Stomach smooth muscle (tissue), 2 donors: ENCODE data around the gene HNRNPM.
A peak's percentile ranks its signal among the peaks of the same experiment; 100 is the strongest.

Experiments
- H3K27ac ChIP-seq: one replicate; pipeline ENCODE4 v1.7.0; 2013; ENCODE audit warnings: mild to moderate bottlenecking, low read length, inconsistent platforms
- H3K27me3 ChIP-seq, 2 donors: one replicate each; pipeline ENCODE4 v1.7.0; 2013; ENCODE audit warnings: low read length in 2 of 2; ENCODE audit not compliant: insufficient read depth in 2 of 2, control insufficient read depth in 1 of 2
- H3K36me3 ChIP-seq, 2 donors: one replicate each; pipeline ENCODE4 v1.7.0; 2013; ENCODE audit warnings: low read length in 2 of 2; ENCODE audit not compliant: control insufficient read depth in 2 of 2, insufficient read depth in 2 of 2
- H3K4me1 ChIP-seq: one replicate; pipeline ENCODE4 v1.7.0; 2013; ENCODE audit warnings: low read length; ENCODE audit not compliant: control insufficient read depth, insufficient read depth
- H3K4me3 ChIP-seq, 2 donors: one replicate each; pipeline ENCODE4 v1.7.0; 2013; ENCODE audit warnings: low read length in 2 of 2
- H3K9ac ChIP-seq, 2 donors: one replicate each; pipeline ENCODE4 v1.7.0; 2013; ENCODE audit warnings: low read length in 2 of 2, mild to moderate bottlenecking in 1 of 2
- H3K9me3 ChIP-seq, 2 donors: one replicate each; pipeline ENCODE4 v1.7.0; 2013; ENCODE audit warnings: low read length in 2 of 2; ENCODE audit not compliant: control insufficient read depth in 2 of 2
- donor health status: healthy.
- donor health status: Pancreatic carcinoma.

Gene HNRNPM

DNA sequence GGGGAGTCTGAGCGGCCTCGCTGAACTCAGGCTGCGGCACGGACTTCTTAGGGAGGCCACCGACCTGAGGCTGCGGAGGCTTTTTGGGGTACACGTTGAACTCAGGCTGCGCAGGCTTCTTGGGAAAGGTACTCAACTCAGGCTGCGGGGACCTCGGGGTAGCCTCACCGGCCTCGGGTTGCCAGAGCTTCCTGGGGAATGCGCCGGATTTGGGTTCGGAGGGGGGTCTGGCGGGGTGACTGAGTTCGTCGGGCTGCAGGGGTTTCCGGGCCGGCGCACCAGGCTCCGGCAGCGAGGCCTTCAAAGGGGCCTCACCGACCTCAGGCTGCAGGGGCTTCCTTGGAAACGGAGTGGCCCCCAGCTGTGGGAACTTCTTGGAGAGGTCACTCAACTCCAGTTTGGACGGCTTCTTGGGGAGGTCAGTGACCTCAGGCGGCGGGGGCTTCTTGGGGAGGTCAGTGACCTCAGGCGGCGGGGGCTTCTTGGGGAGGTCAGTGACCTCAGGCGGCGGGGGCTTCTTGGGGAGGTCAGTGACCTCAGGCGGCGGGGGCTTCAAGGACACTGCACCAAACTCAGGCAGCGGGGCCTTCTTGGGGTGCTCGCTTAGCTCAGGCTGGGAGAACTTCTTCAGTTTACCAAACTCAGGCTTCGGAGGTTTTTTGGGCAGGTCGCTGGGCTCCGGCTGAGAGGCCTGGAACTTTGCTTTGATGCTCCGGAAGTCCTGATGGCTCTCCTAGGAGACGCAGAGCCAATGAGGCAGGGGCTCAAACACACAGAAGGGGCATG lies 54.5 kb downstream of the HNRNPM start:
- Histone ChIP-seq H3K36me3 (no peaks in the 10 kb centered on the region), H3K4me3 (no peak overlapping the region), H3K4me1 (no peaks in the 10 kb centered on the region), H3K9me3 (no peaks in the 10 kb centered on the region), H3K27me3 (no peaks in the 10 kb centered on the region), H3K27ac (no peak overlapping the region), H3K9ac (no peak overlapping the region)

DNA sequence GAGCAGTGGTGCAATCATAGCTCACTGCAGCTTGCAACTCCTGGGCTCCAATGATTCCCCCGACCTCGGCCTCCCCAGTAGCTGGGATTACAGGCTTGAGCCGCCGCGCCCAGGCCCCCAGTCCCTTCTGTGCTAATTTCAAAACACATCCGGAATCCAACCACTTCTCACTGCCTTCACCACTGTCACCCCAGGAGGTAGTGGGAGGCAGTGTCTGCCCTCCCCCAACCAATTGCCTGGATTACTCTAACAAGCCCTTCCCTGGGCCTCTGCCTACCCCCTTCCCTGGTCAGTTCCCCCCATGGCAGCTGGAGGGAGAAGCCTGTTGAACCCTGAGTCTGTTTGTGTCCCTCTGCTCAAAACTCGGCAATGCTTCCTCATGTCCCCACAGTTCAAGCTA lies 55.4 kb downstream of the HNRNPM start:
- Histone ChIP-seq H3K27me3 (no peaks in the 10 kb centered on the region), H3K9me3 (no peaks in the 10 kb centered on the region), H3K4me3 (no peak overlapping the region), H3K36me3 (no peaks in the 10 kb centered on the region), H3K27ac (no peak overlapping the region), H3K4me1 (no peaks in the 10 kb centered on the region), H3K9ac (no peak overlapping the region)

DNA sequence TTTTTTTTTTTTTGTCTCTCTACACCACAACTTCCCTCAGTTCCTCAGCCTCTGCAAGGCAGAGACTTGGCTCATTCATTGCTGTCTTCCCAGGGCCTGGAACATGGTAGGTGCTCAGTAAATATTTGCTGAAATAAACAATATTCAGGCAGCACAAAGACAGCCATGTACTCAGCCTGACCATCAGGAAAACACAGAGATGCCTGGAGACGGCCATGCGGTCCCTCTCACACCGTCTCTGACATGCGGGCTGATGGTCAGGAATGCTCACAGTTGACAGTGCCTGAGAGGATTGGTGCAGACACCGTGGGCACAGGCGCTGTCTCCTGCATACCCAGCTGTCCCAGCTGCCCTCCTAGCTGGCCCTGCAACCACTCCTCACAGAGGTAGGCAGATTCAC lies 56.7 kb downstream of the HNRNPM start:
- H3K9ac ChIP-seq = no peak overlapping the region
- no peak overlapping the region for H3K27ac ChIP-seq
- no peak overlapping the region for H3K4me3 ChIP-seq
- no peaks in the 10 kb centered on the region for H3K27me3 ChIP-seq
- H3K9me3 ChIP-seq = no peaks in the 10 kb centered on the region
- H3K36me3 ChIP-seq = no peaks in the 10 kb centered on the region
- peaks cover 12% of the 10 kb centered on the region for H3K4me1 ChIP-seq

DNA sequence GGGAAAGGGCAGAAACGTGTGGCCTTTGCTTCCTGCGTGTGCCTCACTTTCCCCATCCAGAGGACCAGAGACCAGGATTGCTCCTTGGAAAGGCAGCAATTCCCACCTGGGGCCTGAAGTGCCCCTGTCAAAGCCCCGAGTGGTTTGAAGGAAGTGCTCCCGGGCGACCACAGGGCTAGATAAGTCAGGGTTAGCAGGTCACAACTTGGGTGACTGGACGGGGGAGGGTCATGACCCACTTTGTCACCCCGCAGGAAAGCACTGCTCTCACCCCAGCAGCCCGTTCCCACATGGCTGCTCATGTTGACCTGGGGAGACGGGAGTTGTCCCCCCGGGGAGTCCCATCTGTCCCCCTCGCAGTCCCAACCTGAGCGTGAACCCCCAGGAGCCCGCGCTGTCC lies 57.2 kb downstream of the HNRNPM start:
- Histone ChIP-seq H3K9ac (no peak overlapping the region), H3K4me3 (no peak overlapping the region), H3K4me1 (peaks cover 14% of the 10 kb centered on the region), H3K36me3 (no peaks in the 10 kb centered on the region), H3K27ac (no peak overlapping the region), H3K9me3 (no peaks in the 10 kb centered on the region), H3K27me3 (no peaks in the 10 kb centered on the region)

DNA sequence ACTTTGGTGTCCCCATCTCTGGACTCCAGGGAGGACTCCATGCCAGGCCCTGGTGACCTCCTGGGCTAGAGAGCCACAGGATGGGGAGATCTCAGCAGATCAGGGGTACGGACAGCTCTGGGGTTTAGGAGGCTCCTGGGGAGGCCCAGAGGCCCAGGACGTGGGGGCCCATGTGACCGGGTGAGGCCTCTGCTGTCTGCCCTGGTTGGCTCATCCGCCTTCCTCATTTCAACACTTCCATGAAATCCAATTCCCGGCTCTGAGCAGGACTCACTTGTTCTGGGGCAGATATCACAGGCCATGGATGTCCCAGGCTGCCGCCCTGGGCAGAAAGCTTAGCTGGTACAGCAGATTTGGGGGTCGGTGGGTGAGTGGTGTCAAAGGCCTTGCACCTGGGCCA lies 58.7 kb downstream of the HNRNPM start:
- Histone ChIP-seq H3K9me3 (no peaks in the 10 kb centered on the region), H3K36me3 (no peaks in the 10 kb centered on the region), H3K9ac (no peak overlapping the region), H3K27ac (no peak overlapping the region), H3K27me3 (no peaks in the 10 kb centered on the region), H3K4me3 (no peak overlapping the region), H3K4me1 (peaks cover 14% of the 10 kb centered on the region)

DNA sequence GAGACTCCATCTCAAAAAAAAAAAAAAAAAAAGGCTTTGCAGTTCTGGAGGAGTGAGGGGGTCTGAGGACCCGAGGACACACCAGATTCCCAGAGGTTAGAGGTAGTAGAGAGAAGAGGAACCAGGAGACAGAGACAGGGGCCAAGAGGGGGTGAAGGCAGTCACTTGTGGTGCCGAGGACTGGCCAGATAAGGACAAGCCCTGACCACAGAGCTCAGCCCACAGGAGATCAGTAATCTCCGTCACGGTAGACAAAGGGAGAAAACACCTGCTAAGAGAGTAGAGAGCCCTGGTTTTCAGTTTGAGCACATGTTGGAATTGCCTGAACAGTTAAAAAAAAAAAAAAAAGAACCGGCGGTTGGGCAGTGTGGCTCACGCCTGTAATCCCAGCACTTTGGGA lies 59.4 kb downstream of the HNRNPM start:
- H3K4me1 ChIP-seq = peaks cover 14% of the 10 kb centered on the region
- no peaks in the 10 kb centered on the region for H3K36me3 ChIP-seq
- no peak overlapping the region for H3K9ac ChIP-seq
- no peak overlapping the region for H3K4me3 ChIP-seq
- no peaks in the 10 kb centered on the region for H3K27me3 ChIP-seq
- H3K27ac ChIP-seq = no peak overlapping the region
- H3K9me3 ChIP-seq = no peaks in the 10 kb centered on the region

DNA sequence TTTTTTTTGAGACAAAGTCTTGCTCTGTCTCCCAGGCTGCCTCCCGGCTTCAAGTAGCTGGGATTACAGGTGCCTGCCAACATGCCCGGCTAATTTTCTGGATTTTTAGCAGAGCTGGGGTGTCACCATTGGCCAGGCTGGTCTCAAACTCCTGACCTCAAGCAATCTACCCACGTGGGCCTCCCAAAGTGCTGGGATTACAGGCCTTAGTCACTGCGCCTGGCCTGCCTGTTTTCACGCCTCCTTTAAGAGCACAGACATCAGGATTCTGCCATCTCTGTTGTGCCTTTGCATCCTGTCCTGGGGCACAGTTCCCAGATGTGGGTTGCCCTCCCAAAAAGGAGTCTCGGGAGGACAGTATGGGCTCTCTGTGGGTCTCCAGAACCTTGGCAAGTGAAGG lies 60.1 kb downstream of the HNRNPM start:
- H3K4me3 ChIP-seq = no peak overlapping the region
- H3K36me3 ChIP-seq = no peaks in the 10 kb centered on the region
- no peak overlapping the region for H3K9ac ChIP-seq
- no peaks in the 10 kb centered on the region for H3K9me3 ChIP-seq
- no peak overlapping the region for H3K27ac ChIP-seq
- H3K4me1 ChIP-seq = peaks cover 14% of the 10 kb centered on the region
- H3K27me3 ChIP-seq = no peaks in the 10 kb centered on the region

DNA sequence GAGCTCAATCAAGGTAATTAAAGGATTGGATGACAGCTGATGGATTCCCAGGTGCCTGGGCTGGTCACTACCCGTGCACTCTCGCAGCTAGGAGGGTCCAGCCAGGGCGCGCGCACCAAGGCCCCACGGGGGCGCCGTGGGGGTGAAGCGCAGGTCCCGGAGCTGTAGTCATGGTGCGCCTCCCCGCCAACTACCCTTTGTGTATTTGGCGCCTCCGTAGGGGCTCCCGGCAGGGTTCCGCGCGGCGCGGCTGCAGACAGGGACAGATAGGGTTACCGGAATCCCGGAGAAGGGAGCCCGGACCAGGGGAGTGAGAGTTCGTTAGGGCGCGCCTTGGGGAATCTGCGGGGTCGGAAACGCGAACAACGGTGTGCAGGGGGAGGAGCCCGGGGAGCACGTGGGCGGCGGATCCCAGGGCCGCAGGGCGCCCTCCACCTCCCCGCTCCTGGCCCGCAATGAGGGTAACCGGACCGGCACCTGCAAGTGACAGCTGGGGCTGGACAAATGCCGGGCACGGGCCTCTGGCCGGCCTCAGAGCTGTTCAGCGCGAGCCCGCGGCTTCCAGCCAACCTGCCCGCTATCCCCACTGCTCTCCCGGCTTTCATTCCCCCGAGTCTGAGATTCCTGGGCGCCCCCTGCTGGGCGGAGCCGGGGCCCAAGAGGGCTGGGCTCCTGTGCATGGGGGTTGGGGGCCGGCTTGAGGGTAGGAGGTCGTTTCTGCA lies 61.1 kb downstream of the HNRNPM start:
- Histone ChIP-seq H3K4me3 (peak overlapping the region; percentile 60 to 77), H3K9me3 (no peaks in the 10 kb centered on the region), H3K36me3 (no peaks in the 10 kb centered on the region), H3K27ac (no peak overlapping the region), H3K27me3 (no peaks in the 10 kb centered on the region), H3K9ac (peak overlapping the region in 1 of 2 donors; percentile 53), H3K4me1 (peaks cover 14% of the 10 kb centered on the region)

DNA sequence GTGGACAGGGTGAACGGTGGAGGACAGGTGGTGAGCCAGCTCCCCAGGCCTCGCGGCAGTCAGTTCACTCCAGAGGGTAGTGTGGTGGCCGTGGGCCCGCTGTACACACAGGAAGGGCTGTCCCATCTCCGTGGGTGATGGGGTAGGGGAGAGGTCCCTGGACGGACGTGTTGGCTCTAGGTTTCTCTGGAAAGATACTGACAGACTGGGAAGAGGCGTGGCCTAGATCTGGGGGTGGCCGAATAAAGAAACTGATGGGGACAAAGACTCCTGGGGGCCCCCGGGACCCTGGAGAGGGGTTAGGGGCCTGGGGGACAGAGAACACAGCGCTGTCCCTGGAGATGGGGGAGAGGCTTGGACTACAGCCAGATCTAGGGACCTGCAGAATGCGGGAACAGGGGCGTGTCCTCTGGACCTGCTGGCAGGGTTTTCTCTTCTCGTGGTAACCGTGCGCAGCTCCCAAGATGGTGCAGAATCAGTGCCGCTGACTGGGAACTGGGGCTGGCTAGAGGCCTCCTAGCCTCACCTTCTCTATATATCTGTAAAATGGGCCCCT lies 61.7 kb downstream of the HNRNPM start:
- Histone ChIP-seq H3K9me3 (no peaks in the 10 kb centered on the region), H3K27me3 (no peaks in the 10 kb centered on the region), H3K4me1 (peaks cover 14% of the 10 kb centered on the region), H3K36me3 (no peaks in the 10 kb centered on the region), H3K4me3 (peak overlapping the region; percentile 60 to 77), H3K9ac (peak overlapping the region in 1 of 2 donors; percentile 53), H3K27ac (peak overlapping the region; percentile 31)

DNA sequence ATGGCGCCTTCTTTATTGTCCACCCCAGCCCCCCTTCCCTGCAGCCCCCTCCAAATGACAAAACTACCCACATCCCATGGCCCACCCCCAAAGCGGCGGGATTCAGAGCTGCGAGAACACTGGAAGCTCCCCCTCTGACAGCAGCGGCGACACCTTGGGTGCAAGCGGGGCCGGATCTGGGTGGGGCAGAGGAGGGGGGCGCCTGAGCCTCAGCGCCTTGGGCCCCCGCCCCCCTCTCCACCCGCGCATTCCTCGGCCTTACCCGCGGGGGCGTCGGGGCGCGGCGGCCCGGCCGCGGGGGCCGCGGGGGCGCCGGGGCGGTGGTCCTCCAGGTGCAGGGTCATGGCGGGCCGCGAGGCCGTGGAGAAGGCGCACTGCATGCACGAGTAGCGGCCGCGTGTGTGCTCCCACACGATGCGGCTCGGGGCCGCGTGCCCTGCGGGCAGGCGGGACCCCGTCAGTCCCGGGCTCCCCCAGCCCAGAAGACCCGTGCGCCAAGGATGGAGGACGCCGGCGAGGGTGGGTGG lies 65.9 kb downstream of the HNRNPM start:
- no peaks in the 10 kb centered on the region for H3K27me3 ChIP-seq
- H3K4me3 ChIP-seq = no peak overlapping the region
- H3K9ac ChIP-seq = no peak overlapping the region

More for the DNA sequence above, 65.9 kb downstream of the HNRNPM start:
- Histone ChIP-seq H3K4me1 (peaks cover 25% of the 10 kb centered on the region), H3K36me3 (no peaks in the 10 kb centered on the region), H3K27ac (no peak overlapping the region), H3K9me3 (no peaks in the 10 kb centered on the region)
